Right lobe of liver (tissue), 6 donors: ENCODE data around the gene RAG1. TPM values are rescaled to one million over a fixed set of nuclear protein-coding genes. Genes with fewer than 3 reads are reported as not detected.

Source experiments
- ATAC-seq, 4 donors: fragments of 200-7000 bp; cut with Tn5 transposase; one replicate each; pipeline ENCODE4 v1.9.1; 2020; ENCODE audit warnings: mild to moderate bottlenecking in 4 of 4, moderate library complexity in 4 of 4
- DNase-seq, 3 donors: peaks; one replicate each; pipeline ENCODE4 v3.0.0-alpha.2; 2020
- H3K27ac ChIP-seq, 3 donors: fragments of 200-600 bp; one replicate each; pipeline ENCODE4 v1.8.0; 2022
- H3K27me3 ChIP-seq, 2 donors: fragments of 200-600 bp; one replicate each; pipeline ENCODE4 v1.8.0; 2022
- H3K36me3 ChIP-seq, 4 donors: fragments of 200-600 bp; sonication (generic) in 1 of 4; one replicate each; pipeline versions ENCODE4 v1.5.1 to v1.8.0; 2017 to 2022; ENCODE audit warnings: control low read depth in 1 of 4
- H3K4me1 ChIP-seq, 4 donors: fragments of 200-600 bp; sonication (generic) in 1 of 4; one replicate each; pipeline versions ENCODE4 v1.5.1 to v1.8.0; 2017 to 2022; ENCODE audit warnings: control low read depth in 1 of 4
- H3K4me3 ChIP-seq, 3 donors: fragments of 200-600 bp; one replicate each; pipeline ENCODE4 v1.8.0; 2022
- H3K9me3 ChIP-seq, 4 donors: fragments of 200-600 bp; sonication (generic) in 1 of 4; one replicate each; pipeline versions ENCODE4 v1.5.1 to v1.8.0; 2017 to 2022; ENCODE audit warnings: control low read depth in 1 of 4
- POLR2A ChIP-seq: fragments of 450-650 bp; IDR thresholded peaks from one replicate; pipeline ENCODE4 v1.6.1; 2017; ENCODE audit warnings: antibody characterized with exemption, mild to moderate bottlenecking
- WGBS: methylation state at CpG from one replicate; pipeline ENCODE4 v1.1.6; 2018; ENCODE audit warnings: low coverage, low lambda C conversion rate; ENCODE audit not compliant: insufficient coverage; ENCODE audit errors: missing lambda C conversion rate; 5-methylcytosine and 5-hydroxymethylcytosine counted together
- intact Hi-C, 2 donors: fragments of 100-400 bp; cut with DNase I; formaldehyde crosslinking; loops; one replicate each; pipeline versions ENCODE4 v1.11.2 to v1.14.1; 2022
- total RNA-seq, 6 experiments: library from RNA; depleted of rRNA in 2 of 6; stranded (reverse); fragments of >200 nt in 2 of 6; fragmentation: NEBNext Ultra II Directional in 3 of 6; extraction: Animal tissue kit (Norgen Biotek cat#: 25700) in 3 of 6; gene quantifications; one replicate each; pipeline versions ENCODE4 v1.1.0 to v1.2.4, GENCODE V29; 2016 to 2023
- TF ChIP-seq, protein P1 (sequence below), 4 donors: fragments of 200-600 bp in 3 of 4; fragments of 450-650 bp in 1 of 4; IDR thresholded peaks; one replicate each; pipeline versions ENCODE4 v1.5.1 to v1.8.0; 2016 to 2022; ENCODE audit warnings: antibody characterized with exemption in 4 of 4, mild to moderate bottlenecking in 2 of 4
- donor health status: DM: no; HTN: yes; CAD: no.
- donor health status: DM: no; HTN: no; CAD: no.
- donor health status: DM: no; HTN: no; CAD: no.
- donor health status: DM: no; HTN: yes; CAD: no.
- donor health status: DM: no; HTN: yes; CAD: no.

The RAG1 gene
- total RNA-seq, 6 experiments from 2014 or later: 0.40 to 1.2 (median 0.71) TPM

DNA sequence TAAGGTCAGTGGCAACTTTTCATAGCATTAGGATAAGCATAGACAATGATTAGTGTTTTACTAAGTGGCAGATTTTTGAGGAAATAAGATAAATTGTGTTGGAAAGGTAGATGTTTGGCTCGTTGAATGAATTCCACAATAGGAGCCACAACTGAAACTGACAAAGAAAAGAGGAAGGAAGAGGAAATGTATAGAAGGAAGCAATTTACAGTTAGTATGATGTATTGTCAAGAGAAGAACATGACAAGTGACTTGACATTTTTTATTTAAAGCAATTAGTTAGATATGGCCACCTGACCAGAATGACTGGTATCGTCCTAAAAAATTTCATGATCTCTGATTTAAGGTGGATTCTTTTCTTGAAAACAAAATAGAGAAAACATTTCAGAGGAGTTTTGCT, 33.3 kb downstream of the RAG1 start:
- TF ChIP-seq POLR2A: no peak
- TF ChIP-seq, protein P1, sequence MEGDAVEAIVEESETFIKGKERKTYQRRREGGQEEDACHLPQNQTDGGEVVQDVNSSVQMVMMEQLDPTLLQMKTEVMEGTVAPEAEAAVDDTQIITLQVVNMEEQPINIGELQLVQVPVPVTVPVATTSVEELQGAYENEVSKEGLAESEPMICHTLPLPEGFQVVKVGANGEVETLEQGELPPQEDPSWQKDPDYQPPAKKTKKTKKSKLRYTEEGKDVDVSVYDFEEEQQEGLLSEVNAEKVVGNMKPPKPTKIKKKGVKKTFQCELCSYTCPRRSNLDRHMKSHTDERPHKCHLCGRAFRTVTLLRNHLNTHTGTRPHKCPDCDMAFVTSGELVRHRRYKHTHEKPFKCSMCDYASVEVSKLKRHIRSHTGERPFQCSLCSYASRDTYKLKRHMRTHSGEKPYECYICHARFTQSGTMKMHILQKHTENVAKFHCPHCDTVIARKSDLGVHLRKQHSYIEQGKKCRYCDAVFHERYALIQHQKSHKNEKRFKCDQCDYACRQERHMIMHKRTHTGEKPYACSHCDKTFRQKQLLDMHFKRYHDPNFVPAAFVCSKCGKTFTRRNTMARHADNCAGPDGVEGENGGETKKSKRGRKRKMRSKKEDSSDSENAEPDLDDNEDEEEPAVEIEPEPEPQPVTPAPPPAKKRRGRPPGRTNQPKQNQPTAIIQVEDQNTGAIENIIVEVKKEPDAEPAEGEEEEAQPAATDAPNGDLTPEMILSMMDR (IDR thresholded peaks at IDR 0.05): no peak

DNA sequence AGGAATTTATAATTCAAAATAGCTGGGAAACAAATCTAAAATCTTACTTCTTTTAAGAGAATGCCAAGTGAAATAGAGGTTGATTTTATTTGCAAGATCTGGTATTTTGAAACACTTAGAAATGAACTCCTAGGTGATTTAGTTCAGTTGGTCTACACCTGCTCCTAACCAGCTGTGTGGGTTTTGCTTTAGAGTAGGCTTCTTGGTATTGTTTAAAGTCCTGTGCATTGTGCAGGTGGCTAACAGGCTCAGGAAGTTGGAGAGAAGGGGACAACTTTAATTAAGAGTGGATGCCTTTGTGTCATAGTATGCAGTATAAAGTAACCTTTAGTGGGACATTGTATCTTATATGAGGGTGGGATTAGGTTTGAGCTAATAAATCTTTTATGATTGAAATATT, 34.3 kb downstream of the RAG1 start:
- TF ChIP-seq, protein P1 (IDR thresholded peaks at IDR 0.05): no peak
- TF ChIP-seq POLR2A: no peak
- ATAC-seq: no peak

More for the DNA sequence above, 33.3 kb downstream of the RAG1 start:
- intact Hi-C loops: no loop called here
- no peaks in the 10 kb centered on the region for H3K9me3 ChIP-seq
- H3K27me3 ChIP-seq: no peaks in the 10 kb centered on the region
- ATAC-seq (no peak), DNase-seq (no peak)
- H3K4me3 ChIP-seq: no peak overlapping the region
- no peaks in the 10 kb centered on the region for H3K4me1 ChIP-seq
- H3K36me3 ChIP-seq: no peaks in the 10 kb centered on the region
- 74% methylated on average over 2 of the region's 2 CpGs for WGBS
- no peak overlapping the region for H3K27ac ChIP-seq

DNA sequence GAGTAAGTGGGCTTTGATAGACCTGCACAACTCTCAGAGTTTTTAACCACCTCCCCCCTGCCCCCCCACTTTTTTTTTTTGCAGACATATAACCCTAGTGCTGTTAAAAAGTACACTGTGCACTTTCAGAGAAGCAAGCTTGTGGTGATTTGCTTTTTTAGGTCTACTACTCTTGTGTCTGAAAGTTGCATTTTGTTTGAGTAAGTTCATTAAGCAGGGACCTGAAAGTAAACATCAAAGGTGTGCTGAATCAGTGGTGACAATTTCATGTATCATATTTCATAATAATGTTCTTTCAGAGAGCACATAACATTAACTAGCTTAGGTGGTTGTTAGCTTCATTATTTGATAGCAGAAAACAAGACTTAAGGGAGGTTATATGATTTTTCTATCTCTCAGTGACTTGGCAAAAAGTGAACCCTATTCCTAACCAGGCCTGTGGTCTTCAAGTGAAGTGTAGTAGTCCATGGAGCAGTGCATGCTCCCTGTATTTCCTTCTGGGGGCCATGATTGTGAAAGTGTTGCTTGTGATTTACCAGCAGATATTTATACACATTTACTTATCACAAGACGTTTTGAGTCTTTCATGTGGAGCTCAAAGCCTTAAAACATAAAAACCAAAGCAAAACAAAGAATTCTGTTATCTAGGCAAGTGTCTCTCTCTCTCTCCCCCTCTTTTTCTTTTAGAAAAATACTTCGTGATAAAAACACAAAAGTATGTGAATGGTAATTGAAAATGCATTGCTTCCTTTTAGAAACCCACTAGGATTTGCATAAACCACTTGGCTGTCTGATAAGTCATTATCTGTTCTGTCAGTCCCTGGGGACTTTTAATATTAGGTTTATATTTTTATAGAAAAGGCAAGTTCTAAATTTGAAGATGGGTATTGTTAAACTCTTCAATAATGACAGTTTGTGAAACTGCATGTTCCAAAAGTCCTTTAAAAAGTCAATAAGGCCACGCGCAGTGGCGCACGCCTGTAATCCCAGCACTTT, 37.7 kb downstream of the RAG1 start:
- no peaks in the 10 kb centered on the region for H3K4me1 ChIP-seq
- TF ChIP-seq POLR2A: no peak
- TF ChIP-seq, protein P1 (IDR thresholded peaks at IDR 0.05): no peak
- intact Hi-C loops: no loop called here
- WGBS: 76% methylated on average over 6 of the region's 6 CpGs
- no peak overlapping the region for H3K27ac ChIP-seq
- ATAC-seq (no peak), DNase-seq (no peak)
- no peaks in the 10 kb centered on the region for H3K9me3 ChIP-seq
- no peaks in the 10 kb centered on the region for H3K36me3 ChIP-seq
- H3K27me3 ChIP-seq: no peaks in the 10 kb centered on the region
- no peak overlapping the region for H3K4me3 ChIP-seq

More for the DNA sequence above, 34.3 kb downstream of the RAG1 start:
- intact Hi-C loops: no loop called here
- no peak overlapping the region for H3K27ac ChIP-seq
- H3K4me3 ChIP-seq: no peak overlapping the region
- no peaks in the 10 kb centered on the region for H3K36me3 ChIP-seq
- no peak for DNase-seq
- H3K4me1 ChIP-seq: no peaks in the 10 kb centered on the region
- H3K27me3 ChIP-seq: no peaks in the 10 kb centered on the region
- H3K9me3 ChIP-seq: no peaks in the 10 kb centered on the region

DNA sequence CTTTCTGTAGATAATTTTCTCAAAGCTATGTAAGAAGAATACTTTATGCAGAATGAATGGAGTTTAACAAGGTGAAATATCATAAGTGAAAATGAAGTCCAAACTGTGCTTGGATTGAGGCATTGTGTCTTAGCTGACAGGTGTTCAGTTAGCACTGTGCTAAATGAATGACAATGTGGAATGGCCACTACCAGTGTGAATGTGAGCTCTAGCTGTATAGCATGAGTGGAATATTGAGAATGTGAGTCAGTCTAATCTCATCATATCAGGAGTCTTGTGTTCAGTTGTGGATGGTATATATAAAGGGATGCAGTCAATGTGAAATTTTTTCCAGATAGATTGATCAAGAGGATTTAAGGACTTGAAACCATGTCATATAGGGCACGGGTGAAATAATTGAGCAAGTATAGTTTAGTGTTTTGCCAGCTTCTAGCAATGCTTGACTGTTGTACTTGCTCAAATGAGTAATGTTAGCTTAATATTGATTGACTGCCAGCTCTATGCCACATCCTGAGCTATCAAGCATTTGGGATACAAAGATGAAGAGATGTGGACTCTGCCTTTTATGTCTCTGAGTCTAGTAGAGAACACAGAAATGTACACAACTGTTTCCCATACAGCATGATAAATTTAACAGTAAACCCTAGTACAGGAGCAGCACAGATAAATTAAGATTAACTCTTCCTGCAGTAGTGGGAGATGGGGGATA, 40.8 kb downstream of the RAG1 start:
- ATAC-seq (peak in 3 of 4 donors; percentile 29 to 96 (median 29)), DNase-seq (no peak)
- Histone ChIP-seq H3K36me3 (no peaks in the 10 kb centered on the region), H3K9me3 (no peaks in the 10 kb centered on the region), H3K4me3 (no peak overlapping the region), H3K27ac (no peak overlapping the region), H3K4me1 (no peaks in the 10 kb centered on the region), H3K27me3 (no peaks in the 10 kb centered on the region)
- 24% methylated on average over 1 of the region's 1 CpG for WGBS
- intact Hi-C loops: no loop called here
- TF ChIP-seq, protein P1 (IDR thresholded peaks at IDR 0.05): no peak
- TF ChIP-seq POLR2A: no peak
